ENCODE data around the gene TPD52L2.
"Not testable (repeated sequence)": the region's sequence is repeated elsewhere in the genome, so short reads cannot be mapped to it uniquely, and the experiment has no call there.

The TPD52L2 gene

DNA sequence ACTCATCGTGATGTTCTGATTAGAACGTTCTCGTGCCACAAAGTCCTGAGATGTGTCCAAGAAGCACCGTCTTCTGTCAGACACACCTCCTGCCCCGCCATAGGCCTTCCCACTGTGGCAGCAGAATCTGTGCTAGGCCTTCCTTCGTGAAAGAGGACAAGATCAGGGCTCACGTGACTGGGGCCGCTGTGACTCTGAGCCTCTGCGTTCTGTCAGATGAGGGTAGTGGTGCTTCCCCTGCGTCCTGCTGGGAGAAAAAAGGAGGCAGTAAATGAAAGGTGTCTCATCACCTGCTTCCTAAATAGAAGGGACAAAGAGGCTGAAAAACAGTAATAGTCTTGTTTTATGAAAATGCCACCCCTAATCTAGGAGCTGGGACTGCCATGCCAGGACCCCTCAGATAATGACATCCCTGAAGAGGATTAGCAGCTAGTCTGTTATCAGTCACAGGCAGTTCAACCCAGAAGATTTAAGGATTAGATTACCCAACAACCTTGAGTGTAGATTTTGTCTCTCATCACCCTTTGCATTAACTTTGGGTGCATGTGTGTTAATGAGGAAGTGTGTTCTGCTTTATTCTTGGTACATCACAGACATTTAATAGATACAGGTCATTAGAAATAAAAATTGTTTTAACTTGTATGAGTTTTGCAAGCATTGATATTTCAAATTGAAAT is 34.0 kb downstream of the TPD52L2 start:
- peaks cover under 1% of the 10 kb centered on the region for H3K4me1 ChIP-seq (ENCODE audit: control insufficient read depth, insufficient read depth, low read length)
- H3K36me3 ChIP-seq (ENCODE audit: control insufficient read depth, insufficient read depth, low read length) = no peaks in the 10 kb centered on the region
- H3K27me3 ChIP-seq (ENCODE audit: control insufficient read depth, insufficient read depth, low read length) = no peaks in the 10 kb centered on the region
- no peak overlapping the region for H3K4me3 ChIP-seq (ENCODE audit: low read length)
- H3K27ac ChIP-seq (ENCODE audit: low read length) = no peak overlapping the region
- no peak for DNase-seq (ENCODE audit: low read depth, low spot score)
- no peaks in the 10 kb centered on the region for H3K9me3 ChIP-seq (ENCODE audit: control insufficient read depth, insufficient read depth, low read length)
- WGBS (ENCODE audit: insufficient coverage, insufficient read length) = no CpG with 5 or more reads among the region's 10 CpGs

DNA sequence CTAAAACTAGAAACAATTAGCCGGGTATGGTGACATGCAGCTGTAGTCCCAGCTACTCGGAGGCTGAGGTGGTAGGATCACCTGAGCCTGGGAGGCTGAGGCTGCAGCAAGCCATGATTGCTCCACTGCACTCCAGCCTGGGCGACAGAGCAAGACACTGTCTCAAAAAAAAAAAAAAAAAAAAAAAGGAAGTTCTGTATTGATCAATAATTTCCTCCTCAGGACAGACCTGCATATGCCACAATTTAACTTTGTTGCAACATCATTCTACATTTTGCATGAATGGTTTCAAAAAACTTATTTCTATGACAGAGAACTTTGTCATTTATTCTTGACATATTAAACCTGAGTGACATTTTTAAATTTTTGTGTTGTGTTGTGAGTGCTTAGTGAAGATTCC is 35.3 kb downstream of the TPD52L2 start:
- H3K27me3 ChIP-seq (ENCODE audit: control insufficient read depth, insufficient read depth, low read length) = no peaks in the 10 kb centered on the region
- WGBS (ENCODE audit: insufficient coverage, insufficient read length) = no CpG with 5 or more reads among the region's 3 CpGs
- no peak for DNase-seq (ENCODE audit: low read depth, low spot score)
- H3K9me3 ChIP-seq (ENCODE audit: control insufficient read depth, insufficient read depth, low read length) = no peaks in the 10 kb centered on the region
- no peak overlapping the region for H3K4me3 ChIP-seq (ENCODE audit: low read length)
- no peaks in the 10 kb centered on the region for H3K36me3 ChIP-seq (ENCODE audit: control insufficient read depth, insufficient read depth, low read length)
- no peak overlapping the region for H3K27ac ChIP-seq (ENCODE audit: low read length)
- H3K4me1 ChIP-seq (ENCODE audit: control insufficient read depth, insufficient read depth, low read length) = no peaks in the 10 kb centered on the region; the same call in 1 of the 2 replicates

DNA sequence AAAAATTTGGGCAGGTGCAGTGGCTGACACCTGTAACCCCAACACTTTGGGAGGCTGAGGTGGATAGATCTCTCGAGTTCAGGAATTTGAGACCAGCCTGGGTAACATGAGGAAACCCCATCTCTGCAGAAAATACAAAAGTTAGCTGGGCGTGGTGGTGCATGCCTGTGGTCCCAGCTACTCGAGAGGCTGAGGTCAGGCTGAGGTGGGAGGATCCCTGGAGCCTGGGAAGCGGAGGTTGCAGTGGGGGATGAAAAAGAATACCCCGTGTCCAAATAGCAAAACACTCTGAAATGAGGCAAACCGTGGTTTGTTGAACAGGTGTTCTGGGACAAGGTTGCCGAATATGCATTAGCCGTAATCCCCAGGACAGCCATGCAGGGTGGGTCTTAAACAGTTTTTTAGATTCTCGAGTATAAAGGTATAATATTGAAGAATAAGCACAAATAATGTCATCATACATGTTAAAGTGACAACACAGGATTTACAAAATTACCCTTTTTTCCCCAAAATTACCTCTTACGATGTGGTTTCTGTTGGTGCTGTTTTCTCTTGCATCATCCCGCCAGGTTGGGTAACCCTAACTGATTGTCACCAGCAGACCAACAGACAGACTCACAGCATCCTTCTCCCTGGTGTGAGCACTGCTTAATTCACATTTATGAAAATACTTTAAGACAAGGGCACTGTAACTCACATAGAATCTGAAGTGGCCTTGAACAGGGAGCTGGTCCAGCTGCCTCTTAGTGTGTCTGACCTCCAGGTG is 38.9 kb downstream of the TPD52L2 start:
- Histone ChIP-seq H3K27me3 (ENCODE audit: control insufficient read depth, insufficient read depth, low read length) (no peaks in the 10 kb centered on the region), H3K36me3 (ENCODE audit: control insufficient read depth, insufficient read depth, low read length) (no peaks in the 10 kb centered on the region), H3K4me1 (ENCODE audit: control insufficient read depth, insufficient read depth, low read length) (no peaks in the 10 kb centered on the region), H3K27ac (ENCODE audit: low read length) (no peak overlapping the region), H3K9me3 (ENCODE audit: control insufficient read depth, insufficient read depth, low read length) (no peaks in the 10 kb centered on the region), H3K4me3 (ENCODE audit: low read length) (no peak overlapping the region)
- WGBS (ENCODE audit: insufficient coverage, insufficient read length) = no CpG with 5 or more reads among the region's 11 CpGs
- DNase-seq (ENCODE audit: low read depth, low spot score) = no peak

DNA sequence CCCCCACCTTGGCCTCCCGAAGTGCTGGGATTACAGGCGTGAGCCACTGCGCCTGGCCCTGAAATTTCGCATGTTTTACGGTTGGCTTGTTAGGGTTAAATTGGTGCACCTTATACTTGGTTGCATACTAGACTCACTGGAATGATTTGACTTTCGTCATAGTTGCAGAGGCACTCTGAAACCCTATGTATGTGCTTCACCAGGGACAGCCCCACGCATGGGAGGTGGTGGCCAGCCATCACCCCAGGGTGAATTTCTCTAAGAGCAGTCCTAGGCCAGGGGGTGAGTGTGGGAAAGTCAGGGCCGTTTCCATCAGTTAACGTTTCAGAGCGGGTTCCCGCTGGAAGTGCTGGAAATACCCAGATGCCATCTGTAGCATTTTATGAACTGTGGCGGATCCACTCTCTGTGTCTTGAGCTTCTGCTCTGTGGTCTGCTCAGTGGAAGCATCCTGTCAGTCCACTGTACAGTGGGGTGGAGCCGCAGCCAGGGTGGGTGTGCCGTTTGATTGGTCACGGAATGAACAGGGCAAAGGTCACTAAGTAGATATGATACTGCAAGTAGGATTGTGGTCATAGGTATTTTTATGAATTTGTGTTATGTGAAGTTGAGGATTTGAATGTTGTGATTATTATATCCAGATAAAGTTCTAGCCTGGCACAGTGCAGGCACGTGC is 43.1 kb downstream of the TPD52L2 start:
- no CpG with 5 or more reads among the region's 16 CpGs for WGBS (ENCODE audit: insufficient coverage, insufficient read length)
- H3K27ac ChIP-seq (ENCODE audit: low read length) = no peak overlapping the region

DNA sequence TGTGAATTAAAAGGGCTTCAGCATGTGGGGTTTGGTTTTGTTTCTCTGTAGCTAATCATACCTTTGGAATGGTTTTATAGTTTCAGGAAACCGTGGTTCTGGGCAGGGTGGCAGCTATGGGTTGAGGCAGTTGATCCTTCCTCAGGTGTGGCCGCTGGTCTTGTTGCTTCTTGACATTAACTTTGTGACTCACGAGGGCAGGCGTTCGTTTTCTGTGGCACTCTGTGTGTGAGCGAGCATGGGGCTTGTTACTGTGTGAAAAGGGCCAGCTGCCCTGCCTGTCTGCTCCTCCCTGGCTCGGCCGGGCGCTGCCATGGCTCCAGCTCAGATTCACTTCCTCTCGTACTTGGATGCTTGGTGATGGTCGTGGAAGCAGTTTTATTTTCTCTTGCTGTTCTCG is 46.1 kb downstream of the TPD52L2 start:
- DNase-seq (ENCODE audit: low read depth, low spot score) = no peak
- no peaks in the 10 kb centered on the region for H3K4me1 ChIP-seq (ENCODE audit: control insufficient read depth, insufficient read depth, low read length)
- no peak overlapping the region for H3K27ac ChIP-seq (ENCODE audit: low read length)
- H3K27me3 ChIP-seq (ENCODE audit: control insufficient read depth, insufficient read depth, low read length) = no peaks in the 10 kb centered on the region
- no peaks in the 10 kb centered on the region for H3K9me3 ChIP-seq (ENCODE audit: control insufficient read depth, insufficient read depth, low read length)
- WGBS (ENCODE audit: insufficient coverage, insufficient read length) = no CpG with 5 or more reads among the region's 12 CpGs
- H3K36me3 ChIP-seq (ENCODE audit: control insufficient read depth, insufficient read depth, low read length) = no peaks in the 10 kb centered on the region
- no peak overlapping the region for H3K4me3 ChIP-seq (ENCODE audit: low read length)

More for the DNA sequence above, 43.1 kb downstream of the TPD52L2 start:
- Histone ChIP-seq H3K4me1 (ENCODE audit: control insufficient read depth, insufficient read depth, low read length) (no peaks in the 10 kb centered on the region), H3K9me3 (ENCODE audit: control insufficient read depth, insufficient read depth, low read length) (no peaks in the 10 kb centered on the region), H3K36me3 (ENCODE audit: control insufficient read depth, insufficient read depth, low read length) (no peaks in the 10 kb centered on the region), H3K4me3 (ENCODE audit: low read length) (no peak overlapping the region), H3K27me3 (ENCODE audit: control insufficient read depth, insufficient read depth, low read length) (no peaks in the 10 kb centered on the region)
- no peak for DNase-seq (ENCODE audit: low read depth, low spot score)

DNA sequence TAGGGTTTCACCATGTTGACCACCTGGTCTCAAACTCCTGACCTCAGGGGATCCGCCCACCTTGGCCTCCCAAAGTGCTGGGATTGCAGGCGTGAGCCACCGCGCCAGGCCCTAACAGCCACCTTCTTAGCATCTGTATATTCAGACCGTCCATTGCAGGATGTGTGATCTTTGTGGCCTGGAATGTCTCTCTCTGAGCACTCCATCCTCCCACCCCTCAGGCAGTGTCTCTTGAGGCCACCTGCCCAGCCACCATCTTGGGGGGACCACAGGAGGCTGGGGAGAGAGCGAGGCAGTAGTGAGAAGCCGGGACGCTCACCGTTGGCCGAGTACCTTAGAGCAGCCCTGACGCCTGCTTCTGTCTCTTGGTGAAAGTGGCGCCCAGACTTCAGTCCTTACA is 48.7 kb downstream of the TPD52L2 start:
- H3K27ac ChIP-seq (ENCODE audit: low read length) = no peak overlapping the region
- DNase-seq (ENCODE audit: low read depth, low spot score) = no peak
- H3K4me1 ChIP-seq (ENCODE audit: control insufficient read depth, insufficient read depth, low read length) = no peaks in the 10 kb centered on the region
- H3K27me3 ChIP-seq (ENCODE audit: control insufficient read depth, insufficient read depth, low read length) = no peaks in the 10 kb centered on the region
- H3K4me3 ChIP-seq (ENCODE audit: low read length) = no peak overlapping the region
- no peaks in the 10 kb centered on the region for H3K36me3 ChIP-seq (ENCODE audit: control insufficient read depth, insufficient read depth, low read length)
- WGBS (ENCODE audit: insufficient coverage, insufficient read length) = no CpG with 5 or more reads among the region's 12 CpGs
- H3K9me3 ChIP-seq (ENCODE audit: control insufficient read depth, insufficient read depth, low read length) = no peaks in the 10 kb centered on the region

DNA sequence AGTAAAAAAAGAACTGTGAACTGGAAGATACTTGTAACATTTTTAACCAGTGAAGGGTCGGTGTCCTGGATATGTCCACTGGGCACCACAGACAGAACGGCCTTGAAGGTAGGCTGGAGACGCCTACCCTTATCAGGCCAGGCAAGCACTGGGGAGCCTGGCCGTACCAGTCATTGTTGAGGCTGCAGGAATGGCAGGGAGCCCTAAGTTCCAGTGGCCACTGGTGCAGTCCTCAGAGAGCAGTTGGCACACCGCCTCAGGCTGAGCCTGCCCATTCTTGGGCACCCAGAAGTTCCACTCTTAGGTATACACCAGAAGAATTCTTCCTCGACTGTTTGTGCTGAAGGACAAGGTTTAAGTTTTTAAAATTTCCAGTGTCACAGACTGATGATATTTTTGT is 50.4 kb downstream of the TPD52L2 start:
- no peak overlapping the region for H3K27ac ChIP-seq (ENCODE audit: low read length)
- WGBS (ENCODE audit: insufficient coverage, insufficient read length) = no CpG with 5 or more reads among the region's 6 CpGs

DNA sequence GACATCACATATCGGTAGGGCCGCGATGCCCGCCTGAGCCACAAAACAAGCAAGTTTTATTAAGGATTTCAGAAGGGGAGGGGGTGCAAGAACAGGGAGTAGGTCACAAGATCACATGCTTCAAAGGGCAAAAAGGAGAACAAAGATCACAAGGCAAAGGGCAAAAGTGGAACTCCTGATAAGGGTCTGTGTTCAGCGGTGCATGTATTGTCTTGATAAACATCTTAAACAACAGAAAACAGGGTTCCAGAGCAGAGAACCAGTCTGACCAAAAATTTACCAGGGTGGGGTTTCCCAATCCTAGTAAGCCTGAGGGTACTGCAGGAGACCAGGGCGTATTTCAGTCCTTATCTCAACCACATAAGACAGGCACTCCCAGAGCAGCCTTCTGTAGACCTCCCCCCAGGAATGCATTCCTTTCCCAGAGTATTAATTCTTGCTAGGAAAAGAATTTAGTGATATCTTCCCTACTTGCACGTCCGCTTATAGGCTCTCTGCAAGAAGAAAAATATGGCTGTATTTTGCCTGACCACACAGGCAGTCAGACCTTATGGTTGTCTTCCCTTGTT is 51.4 kb downstream of the TPD52L2 start:
- no CpG with 5 or more reads among the region's 8 CpGs for WGBS (ENCODE audit: insufficient coverage, insufficient read length)
- H3K27ac ChIP-seq (ENCODE audit: low read length); H3K27me3 ChIP-seq (ENCODE audit: control insufficient read depth, insufficient read depth, low read length); H3K36me3 ChIP-seq (ENCODE audit: control insufficient read depth, insufficient read depth, low read length); DNase-seq (ENCODE audit: low read depth, low spot score); H3K4me3 ChIP-seq (ENCODE audit: low read length); H3K4me1 ChIP-seq (ENCODE audit: control insufficient read depth, insufficient read depth, low read length); H3K9me3 ChIP-seq (ENCODE audit: control insufficient read depth, insufficient read depth, low read length): not testable (repeated sequence)

More for the DNA sequence above, 50.4 kb downstream of the TPD52L2 start:
- H3K4me1 ChIP-seq (ENCODE audit: control insufficient read depth, insufficient read depth, low read length) = no peaks in the 10 kb centered on the region
- no peaks in the 10 kb centered on the region for H3K27me3 ChIP-seq (ENCODE audit: control insufficient read depth, insufficient read depth, low read length)
- H3K36me3 ChIP-seq (ENCODE audit: control insufficient read depth, insufficient read depth, low read length) = no peaks in the 10 kb centered on the region
- H3K9me3 ChIP-seq (ENCODE audit: control insufficient read depth, insufficient read depth, low read length) = no peaks in the 10 kb centered on the region
- DNase-seq (ENCODE audit: low read depth, low spot score) = no peak
- H3K4me3 ChIP-seq (ENCODE audit: low read length) = no peak overlapping the region

DNA sequence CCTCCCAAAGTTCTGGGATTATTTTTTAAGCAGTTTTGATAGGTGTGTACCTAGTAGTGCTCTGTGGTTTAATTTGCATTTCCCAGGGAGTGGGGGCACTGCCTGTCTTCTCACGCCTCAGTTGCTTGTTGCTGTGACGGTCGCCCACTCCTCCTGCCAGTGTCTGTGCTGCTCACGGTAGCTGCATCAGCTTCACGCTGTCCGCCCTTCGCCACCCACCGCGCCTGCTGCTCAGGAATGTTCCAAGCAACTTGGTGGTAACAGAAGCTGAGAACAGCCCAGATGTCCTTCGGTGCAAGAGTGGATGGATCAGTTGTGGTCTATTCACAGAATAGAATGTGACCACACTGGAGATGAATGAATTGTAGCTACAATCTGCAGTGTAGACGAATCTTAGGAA is 52.7 kb downstream of the TPD52L2 start:
- H3K4me3 ChIP-seq (ENCODE audit: low read length) = no peak overlapping the region
- no peaks in the 10 kb centered on the region for H3K9me3 ChIP-seq (ENCODE audit: control insufficient read depth, insufficient read depth, low read length)
- no peaks in the 10 kb centered on the region for H3K27me3 ChIP-seq (ENCODE audit: control insufficient read depth, insufficient read depth, low read length)
- H3K27ac ChIP-seq (ENCODE audit: low read length) = no peak overlapping the region
- DNase-seq (ENCODE audit: low read depth, low spot score) = no peak
- no peaks in the 10 kb centered on the region for H3K4me1 ChIP-seq (ENCODE audit: control insufficient read depth, insufficient read depth, low read length)
- WGBS (ENCODE audit: insufficient coverage, insufficient read length) = no CpG with 5 or more reads among the region's 11 CpGs
- no peaks in the 10 kb centered on the region for H3K36me3 ChIP-seq (ENCODE audit: control insufficient read depth, insufficient read depth, low read length)

DNA sequence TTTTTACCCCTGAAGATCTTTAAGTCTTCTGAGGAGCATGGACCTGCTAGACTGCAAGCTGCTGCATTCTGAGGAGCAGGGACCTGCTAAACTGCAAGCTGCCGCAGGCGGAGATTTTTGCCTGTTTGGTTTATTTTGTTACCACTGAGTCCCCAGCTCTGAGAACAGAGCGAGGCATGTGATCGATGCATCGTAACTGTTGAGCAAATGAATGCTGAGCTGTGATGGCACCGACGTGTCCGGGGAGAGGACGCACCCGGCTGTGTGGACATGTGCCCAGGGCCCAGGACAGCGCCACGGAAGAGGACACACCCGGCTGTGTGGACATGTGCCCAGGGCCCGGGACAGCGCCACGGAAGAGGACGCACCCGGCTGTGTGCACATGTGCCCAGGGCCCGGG is 54.1 kb downstream of the TPD52L2 start:
- H3K36me3 ChIP-seq (ENCODE audit: control insufficient read depth, insufficient read depth, low read length) = no peaks in the 10 kb centered on the region
- WGBS (ENCODE audit: insufficient coverage, insufficient read length) = no CpG with 5 or more reads among the region's 19 CpGs
- no peak for DNase-seq (ENCODE audit: low read depth, low spot score)
- no peaks in the 10 kb centered on the region for H3K4me1 ChIP-seq (ENCODE audit: control insufficient read depth, insufficient read depth, low read length)
- H3K4me3 ChIP-seq (ENCODE audit: low read length) = no peak overlapping the region
- H3K27ac ChIP-seq (ENCODE audit: low read length) = no peak overlapping the region
- no peaks in the 10 kb centered on the region for H3K9me3 ChIP-seq (ENCODE audit: control insufficient read depth, insufficient read depth, low read length)
- no peaks in the 10 kb centered on the region for H3K27me3 ChIP-seq (ENCODE audit: control insufficient read depth, insufficient read depth, low read length)

Measured in iPS DF 6.9 (cell line).